ENCODE results near the gene RHBDF1.
A peak's percentile ranks its signal among the peaks of the same experiment; 100 is the strongest.

The RHBDF1 gene

DNA sequence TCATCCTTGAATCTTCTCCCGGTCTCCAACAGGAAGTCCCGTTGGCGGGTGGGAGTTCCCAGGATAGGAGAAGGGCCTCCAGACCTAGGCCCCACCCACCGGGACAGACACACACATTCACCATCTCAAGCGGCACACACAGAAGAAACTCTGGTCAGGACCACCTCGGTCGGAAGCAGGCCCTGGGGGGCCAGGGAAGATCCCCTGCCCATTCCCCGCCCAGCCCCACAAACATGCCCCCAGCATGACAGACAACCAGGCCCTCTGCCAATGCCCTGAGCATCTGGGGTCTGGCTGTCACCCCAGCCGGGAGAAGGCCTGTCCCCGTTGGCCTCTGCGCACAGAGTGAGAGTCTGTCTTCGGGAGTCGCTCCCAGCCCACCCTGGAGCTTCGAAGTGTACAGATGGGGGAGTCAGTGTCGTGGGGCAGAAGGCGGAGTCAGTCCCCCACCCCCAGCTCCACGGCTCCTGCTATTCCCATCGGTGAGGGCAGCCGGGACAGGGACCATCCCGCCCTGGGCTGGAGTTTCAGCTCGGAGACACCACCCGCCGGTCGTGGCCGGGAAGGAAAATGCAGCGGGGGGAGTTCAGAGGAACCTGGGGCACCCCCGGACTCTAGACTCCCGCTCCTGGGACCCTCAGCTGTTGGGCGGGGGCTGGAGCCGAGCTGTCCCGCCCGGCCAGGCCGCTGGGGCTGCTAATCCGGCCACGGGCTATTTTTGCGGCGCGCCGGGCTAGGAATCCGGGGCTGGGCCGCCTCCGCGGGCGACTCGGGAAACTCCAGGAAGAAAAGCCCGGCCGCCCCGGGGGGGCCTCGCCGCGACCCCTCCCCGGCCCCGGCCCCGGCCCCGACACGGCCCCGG lies 660 bp downstream of the RHBDF1 start:
- DNase-seq: no peak

DNA sequence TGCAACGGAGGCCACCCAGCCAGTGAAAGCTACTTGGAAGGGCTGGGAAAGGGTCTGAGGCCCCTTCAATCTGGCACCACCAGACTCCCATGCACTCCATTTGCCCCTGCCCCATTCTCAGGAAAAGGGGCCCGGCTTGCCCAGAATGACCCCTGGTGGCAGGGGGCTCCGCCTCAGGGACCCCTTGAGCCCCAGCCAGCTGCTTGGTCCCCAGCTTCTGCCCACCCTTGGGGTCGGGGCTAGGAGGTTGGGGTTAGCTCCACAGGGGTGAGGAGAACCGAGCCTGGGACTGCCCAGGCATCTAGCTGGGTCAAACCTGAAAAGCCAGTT lies 1.3 kb downstream of the RHBDF1 start:
- no peak for DNase-seq

DNA sequence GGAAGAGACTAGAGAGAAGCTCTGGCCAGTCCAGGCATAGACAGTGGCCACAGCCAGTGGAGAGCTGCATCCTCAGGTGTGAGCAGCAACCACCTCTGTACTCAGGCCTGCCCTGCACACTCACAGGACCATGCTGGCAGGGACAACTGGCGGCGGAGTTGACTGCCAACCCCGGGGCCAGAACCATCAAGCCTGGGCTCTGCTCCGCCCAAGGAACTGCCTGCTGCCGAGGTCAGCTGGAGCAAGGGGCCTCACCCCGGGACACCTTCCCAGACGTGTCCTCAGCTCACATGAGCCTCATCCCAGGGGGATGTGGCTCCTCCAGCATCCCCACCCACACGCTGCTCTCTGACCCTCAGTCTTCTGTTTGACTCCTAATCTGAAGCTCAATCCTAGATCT lies 3.2 kb downstream of the RHBDF1 start:
- no peak for DNase-seq

DNA sequence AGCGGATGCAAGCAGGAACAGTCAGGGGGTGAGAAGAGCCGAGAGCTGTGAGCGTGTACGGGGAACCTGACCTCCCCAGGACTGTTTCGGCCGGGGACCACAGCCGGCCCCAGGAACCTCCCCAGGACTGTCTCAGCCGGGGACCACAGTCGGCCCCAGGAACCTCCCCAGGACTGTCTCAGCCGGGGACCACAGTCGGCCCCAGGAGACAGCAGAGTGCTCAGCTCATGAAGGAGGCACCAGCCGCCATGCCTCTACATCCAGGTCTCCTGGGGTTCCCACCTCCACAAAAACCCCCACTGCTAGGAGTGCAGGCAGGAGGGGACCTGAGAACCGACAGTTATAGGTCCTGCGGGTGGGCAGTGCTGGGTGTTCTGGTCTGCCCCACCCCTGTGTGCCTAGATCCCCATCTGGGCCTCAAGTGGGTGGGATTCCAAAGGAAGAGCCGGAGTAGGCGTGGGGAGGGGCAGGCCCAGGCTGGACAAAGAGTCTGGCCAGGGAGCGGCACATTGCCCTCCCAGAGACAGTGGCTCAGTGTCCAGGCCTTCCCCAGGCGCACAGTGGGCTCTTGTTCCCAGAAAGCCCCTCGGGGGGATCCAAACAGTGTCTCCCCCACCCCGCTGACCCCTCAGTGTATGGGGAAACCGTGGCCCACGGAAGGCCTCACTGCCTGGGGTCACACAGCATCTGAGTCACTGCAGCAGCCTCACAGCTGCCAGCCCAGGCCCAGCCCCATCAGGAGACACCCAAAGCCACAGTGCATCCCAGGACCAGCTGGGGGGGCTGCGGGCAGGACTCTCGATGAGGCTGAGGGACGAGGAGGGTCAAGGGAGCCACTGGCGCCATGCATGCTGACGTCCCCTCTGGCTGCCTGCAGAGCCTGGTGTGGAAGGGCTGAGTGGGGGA lies 4.3 kb downstream of the RHBDF1 start:
- DNase-seq: no peak

DNA sequence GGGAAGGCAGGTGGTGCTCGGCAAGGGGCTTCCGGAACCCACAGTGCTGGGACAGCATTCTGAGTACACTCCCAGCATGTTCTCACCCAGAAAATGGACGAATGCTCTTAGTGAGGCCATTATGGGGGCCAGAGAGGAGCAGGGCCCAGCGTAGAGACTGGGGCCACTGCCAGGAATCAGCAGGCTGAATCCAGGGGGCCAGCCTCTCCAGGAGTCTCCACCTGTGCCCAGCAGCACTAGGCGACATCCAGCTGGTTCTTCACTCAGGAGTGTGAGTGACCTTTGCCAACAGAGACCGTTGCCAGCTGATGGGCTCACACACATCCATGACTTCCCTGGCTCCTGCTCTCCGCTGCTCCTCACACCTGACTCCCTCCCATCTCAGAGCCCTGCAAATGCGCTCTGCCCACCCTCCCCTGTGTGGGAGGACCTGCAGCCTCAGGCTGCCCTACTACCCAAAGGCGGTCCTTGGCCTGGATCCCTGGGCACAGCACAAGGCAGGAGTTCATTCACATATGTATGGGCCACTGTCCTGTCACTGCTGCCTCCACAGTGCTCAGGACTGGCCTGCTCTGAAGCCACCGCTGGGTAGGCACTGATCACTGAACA lies 5.1 kb downstream of the RHBDF1 start:
- no peak for DNase-seq

DNA sequence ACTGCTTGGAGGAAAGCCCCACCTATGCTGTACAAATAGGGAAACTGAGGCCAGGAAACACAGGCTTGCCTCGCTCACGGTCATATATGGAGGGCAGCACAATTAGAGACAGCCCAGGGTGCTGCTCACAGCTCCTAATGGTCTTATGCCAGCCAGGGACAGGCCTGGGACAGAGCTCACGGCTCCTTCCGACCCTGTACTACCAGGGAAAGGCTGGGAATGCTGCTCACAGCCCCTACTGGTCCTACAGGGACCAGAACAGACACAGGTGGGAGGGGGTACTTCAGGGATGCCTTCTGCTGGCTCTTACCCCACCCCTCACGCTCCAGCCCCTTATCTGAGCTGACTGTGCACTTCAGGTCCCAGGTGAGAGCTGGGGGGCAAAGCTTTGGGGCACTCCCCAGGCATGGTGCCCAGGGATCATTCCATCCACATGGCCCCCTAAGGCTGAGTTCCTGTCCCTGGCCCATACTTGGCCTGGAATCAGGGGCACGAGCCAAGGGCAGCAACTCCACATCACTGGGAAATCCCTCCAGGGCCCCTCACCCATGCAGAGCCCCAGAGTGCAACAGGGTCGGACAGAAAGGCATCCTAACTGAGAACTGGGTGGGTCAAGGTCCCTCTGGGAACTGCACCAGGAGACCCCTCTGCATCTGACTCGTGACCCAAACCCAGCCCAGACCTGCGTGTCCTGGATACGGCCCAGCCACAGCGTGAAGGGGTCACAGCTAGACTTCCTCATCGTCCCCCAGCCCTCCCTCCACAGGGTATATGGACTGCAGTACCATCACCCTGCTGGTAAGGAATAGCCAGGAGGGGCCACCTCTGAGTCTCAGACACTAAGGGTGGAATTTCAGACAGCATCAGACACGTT lies 5.9 kb downstream of the RHBDF1 start:
- DNase-seq: no peak

DNA sequence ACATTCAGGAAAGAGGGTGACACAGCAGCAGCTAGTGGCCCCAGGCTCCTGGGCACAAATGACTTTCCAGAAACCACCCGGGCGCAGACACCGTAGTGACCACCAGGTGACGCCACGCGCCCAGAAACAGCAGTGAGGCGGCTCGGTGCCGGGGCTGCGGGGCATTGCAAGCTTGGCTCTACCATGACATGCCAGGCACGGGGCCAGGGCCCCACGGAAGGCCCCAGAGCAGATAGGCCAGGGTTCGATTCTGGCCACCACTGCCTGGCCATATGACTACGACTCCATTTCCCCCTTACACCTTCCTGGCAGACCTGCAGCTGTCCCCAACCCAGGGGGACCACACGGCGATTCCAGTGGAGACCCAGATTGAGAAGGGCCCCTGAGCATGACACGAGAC lies 6.7 kb downstream of the RHBDF1 start:
- DNase-seq: peak; percentile 70

DNA sequence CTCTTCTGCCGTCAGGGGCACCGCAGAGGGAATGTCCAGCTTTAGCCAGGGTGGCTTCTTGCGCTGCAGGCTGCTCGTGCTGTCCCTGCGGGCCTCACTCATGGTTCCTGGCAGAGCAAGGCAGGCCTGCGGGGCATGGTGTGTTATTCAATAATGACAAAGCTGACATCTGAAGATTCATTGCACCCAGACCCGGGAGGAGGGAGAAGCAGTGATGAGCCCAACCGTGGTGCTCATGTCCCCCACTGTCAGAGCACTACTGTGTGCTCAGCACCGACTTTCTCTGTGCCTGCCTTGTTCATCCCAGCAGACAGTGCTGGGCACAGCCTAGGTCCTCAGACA lies 7.5 kb downstream of the RHBDF1 start:
- no peak for DNase-seq

DNA sequence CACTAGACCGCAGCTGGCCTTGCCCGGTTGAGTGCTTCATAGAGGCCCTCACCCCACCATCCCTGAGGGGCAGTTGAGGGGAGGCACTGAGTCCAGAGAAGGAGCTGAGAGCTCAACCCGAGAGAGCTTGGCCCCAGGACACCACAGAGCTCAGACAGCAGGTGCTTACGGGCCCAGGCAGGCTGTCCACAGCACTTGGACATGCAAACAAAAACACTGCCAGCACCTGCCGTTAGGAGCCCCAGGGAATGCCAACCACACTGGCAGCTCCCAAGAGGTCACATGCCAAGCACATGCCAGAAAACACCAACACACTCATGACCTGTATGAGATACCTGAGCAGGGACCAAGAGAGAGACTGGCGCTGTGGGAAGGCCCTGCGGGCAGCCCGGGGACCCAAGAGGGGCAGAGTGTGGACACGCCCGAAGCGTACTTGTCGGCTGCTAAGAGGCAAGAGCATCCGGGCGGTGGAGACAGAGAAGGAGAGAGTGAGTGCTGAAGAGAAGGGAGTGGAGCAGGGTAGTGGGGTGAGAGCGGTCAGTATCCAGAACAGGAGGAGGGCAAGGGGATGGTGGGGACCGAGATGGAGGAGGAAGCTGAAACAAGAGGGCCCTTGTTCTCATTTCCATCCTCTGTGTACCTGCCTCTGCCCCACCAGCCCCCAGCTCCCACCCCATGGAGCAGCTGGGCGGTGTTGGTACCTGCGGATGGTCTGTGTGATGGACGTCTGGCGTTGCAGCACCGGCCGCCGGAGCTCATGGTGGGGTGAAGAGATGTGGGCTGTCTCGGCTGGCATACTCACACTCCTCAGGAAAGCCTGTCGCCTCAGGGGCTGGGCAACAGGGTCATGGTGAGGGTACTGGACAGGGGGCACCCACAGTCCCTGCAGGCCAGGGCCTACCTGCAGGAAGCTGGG lies 8.2 kb downstream of the RHBDF1 start:
- no peak for DNase-seq

DNA sequence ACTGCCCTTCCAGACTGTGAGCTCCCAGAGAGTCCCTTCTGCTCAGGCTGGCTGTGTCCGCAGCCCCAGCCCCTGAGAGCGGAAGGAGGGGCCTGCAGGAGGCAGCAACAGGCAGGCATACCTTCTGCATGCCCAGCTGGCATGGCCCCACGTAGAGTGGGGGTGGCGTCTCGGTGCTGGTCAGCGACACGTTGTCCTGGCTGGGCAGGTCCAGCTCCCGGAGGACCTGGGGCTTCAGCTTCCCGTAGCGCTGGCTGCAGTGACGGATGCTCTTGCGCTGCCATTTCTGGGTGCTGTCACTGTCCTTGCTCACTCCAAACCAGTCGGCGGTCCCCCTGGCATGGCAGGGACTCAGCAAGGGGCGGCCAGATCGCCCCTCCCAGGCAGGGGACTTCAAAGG lies 9.0 kb downstream of the RHBDF1 start:
- DNase-seq: no peak

DNA sequence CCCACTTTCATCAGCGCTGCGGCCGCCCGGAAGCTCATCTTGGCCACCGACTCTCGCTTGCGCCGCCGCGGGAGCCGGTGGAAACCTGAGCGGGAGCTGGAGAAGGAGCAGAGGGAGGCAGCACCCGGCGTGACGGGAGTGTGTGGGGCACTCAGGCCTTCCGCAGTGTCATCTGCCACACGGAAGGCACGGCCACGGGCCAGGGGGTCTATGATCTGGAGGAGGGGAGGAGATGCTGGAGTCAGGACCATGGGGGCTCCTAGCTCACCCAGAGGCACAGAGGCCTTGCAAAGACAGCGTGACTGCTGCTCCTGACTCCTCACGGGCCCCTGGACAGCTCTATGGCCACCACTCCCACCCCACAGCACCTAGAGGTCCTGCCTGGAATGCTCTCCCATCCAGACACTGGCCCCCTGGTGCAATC lies 9.5 kb downstream of the RHBDF1 start:
- DNase-seq: no peak

DNA sequence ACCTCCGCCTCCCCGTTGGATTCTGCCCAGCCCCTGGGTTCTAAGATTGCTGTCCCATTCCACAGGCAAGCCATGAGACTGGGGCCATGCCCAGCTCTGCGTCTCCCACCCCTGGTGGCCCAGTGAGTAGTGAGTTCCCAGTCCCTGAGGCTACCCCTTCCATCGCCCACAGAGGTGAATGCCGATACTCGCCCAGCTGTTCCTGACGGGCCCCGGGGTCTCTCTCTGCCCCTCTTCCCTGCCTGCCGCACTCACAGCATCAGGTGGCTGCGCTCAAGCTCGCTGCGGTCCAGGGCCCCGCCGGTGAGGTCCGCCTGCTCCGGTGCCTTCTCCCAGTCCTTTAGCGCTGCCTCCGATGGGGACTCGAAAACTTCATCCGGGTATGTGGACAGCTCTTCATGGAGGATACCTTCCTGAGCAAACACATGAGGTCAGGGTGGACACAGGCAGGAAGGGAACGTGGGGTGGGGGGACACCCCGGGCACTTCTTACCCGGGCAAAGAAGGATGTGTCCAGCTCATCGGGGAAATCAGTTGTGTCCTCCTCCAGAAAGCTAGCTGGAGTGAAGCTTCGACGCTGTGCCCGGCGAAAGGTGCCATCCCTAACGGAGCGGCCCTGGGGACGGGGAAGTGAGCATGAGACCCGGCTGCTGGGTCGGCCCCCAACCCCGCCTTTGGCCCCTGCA lies 10.0 kb downstream of the RHBDF1 start:
- no peak for DNase-seq

DNA sequence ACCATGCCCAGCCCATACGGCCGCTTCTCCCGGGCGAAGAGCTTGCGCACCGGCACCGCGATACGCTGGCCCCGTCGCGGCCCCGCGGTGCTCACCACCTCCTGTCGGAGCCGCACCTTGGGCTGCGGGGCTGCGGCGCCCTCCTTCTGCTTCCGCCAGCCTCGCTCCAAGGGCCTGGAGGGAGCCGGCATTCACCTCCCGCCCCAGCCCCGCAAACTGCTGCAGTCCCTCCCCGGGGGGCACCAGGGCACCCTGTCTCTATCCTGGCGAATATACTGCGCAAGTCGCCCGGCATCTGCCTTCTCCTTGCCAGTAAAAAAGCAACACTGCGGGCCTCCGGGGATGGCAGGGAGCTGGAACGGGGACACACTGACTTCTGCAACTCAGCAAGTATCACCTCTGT lies 10.6 kb downstream of the RHBDF1 start:
- no peak for DNase-seq

DNA sequence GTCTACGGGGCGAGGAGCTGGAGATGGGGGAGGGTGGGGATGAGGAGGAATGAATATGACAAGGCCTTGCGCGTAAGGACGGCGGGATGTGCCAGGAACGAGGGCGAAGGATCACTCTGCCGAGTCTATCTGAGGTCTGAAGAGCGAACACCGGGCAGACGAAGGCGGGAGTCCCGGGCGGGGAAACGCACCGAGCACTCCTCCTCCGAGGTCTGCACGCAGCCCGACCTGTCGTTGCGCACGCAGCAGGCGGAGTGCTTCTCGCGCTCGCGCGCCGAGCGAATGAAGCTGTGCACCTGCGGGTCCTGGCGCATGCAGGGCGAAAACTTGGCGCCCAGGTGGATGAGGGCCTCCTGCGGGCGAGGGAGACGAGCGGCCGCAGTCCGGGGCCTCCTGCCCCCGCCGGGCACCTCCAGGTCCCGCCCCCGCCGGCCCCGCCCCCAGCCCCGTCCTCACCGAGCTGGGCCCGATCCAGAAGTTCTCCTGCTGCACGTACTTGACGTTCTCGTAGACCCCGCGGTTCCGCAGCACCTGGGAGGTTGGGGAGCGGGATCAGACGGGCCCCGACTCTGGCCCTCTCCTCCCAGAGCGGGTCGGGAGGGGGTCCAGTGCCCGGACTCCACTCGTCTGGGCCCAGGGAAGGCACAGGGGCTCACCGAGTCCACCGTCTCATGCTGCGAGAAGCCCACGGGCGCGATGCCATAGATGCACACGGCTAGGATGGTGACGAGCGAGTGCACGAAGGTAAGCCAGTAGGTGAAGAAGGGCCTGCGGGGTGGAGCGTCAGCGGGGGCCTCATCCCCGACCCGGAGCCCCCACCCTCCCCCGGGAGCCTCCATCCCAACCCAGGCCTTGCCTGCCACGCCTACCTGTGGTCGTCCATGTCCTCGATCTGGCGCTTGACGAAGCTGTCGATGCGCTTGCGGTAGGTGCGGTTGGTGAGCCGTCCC lies 11.2 kb downstream of the RHBDF1 start:
- DNase-seq: no peak

DNA sequence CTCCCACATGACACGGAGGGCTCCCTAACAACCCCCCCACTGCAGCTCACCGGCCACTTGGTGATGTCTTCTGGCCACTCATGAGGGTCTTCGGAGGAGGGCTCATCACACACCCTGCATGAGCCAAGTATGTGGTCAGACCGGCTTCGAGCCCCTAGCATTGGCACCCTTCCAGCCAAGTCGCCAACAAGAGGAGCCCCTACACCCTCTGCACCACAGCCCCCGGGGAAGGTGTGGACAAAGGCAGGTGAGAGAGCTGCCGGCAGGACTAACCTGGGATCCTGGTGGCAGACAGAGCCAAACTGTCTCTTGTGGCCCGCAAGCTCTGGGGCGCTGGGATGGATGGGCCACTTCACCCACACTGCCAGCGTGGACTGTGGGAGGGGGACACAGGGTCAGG lies 12.3 kb downstream of the RHBDF1 start:
- DNase-seq: no peak

DNA sequence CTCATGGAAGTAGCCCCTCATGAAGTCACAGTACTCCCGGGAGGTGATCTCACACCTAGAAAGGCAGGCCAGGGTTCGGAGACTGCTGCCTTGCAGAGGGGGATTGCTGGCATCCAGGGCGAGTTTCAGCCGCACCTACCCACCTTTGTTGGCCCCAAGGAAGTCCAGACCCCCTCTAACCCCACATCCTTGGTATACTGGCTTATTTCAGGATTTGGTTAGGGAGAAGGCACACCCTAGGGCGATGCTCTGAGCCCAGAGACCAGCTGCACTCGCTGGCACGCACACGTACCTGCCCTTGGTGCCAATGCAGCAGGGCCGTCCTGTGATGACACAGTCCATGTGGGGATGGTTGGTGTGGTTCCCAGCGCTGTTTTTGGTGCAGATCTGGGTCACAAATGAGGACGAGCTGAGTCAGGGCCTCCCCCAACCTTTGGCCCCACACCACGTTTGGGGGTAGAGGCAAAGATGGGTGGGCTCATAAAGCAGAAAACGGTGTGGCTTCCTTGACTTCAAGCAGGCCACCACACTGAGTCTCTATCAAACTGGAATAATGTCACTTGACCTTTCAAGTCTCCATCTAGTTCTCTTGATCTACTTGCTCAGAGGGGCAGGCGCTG lies 12.9 kb downstream of the RHBDF1 start:
- DNase-seq: no peak

DNA sequence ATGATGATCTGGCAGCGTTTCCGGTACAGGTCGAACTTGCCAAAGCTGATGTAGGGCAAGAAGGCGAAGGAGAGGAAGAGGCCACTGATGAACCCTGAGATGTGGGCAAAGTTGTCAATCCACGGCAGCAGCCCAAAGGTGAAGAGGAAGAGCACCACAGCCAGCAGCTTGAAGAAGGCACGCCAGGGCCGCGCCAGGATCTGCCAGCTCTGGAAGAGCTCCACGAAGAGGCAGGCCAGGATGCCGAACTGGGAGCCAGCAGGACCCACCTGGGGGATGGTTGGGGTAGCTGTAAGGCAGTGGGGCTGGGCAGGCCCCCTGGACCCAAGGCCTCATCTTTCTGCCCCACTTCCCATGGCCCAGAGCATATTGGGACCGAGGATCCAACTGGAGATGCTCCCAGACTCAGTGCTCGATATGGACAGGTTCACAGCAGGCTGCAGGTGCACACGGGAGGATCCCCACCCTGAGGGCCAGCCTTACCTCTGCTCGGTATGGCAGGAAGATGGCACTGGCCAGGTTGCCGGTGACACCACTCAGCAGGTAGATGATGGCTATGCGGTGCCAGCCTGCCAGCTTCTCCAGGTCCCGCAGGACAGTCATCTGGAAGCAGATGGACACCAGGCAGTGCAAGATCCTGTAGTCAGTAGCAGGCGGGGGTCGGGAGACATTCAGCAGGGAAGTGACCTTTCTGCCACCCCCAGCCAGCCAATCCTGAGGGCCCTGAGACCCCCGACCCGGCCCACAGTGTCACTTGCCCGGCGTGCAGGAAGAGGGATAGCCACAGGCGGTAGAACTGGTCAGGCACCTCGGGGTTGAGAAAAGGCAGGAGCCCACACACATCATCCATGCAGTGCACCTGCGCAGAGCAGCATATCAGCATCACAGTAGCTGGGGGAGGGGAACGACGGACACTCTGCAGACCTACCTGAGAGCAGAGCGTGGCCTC lies 13.7 kb downstream of the RHBDF1 start:
- DNase-seq: no peak

DNA sequence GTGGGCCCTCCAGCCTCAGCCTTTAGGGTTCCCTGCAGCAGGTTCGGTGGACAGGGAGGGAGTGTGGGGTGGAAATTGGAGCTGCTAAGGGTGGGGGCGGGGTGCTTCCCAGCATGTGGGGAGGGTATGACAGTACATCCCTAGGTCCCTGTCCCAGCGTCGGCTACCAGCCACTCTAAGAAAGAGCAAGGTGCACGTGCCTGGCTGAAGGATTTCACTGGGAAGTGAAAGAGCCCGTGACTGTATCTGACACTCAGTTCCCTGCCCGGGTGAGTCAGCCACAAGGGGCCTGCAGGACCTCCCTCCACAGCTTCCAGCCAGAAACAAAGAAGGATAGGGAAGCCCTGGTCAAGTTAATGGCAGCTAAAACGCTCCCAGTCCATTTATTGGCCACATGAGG lies 14.7 kb downstream of the RHBDF1 start:
- DNase-seq: no peak
